GM23338 (cell line): ENCODE results near the gene UQCRC2. TPM values are rescaled to one million over a fixed set of nuclear protein-coding genes. Genes with fewer than 3 reads are reported as not detected.

Experiments used
- ATAC-seq: fragments of 200-7000 bp; cut with Tn5 transposase; 3 replicates; pipeline ENCODE4 v1.9.1; 2020
- DNase-seq: peaks from one replicate; pipeline ENCODE4 v3.0.0-alpha.2; 2015; ENCODE audit warnings: low spot score
- H2AFZ ChIP-seq: fragments of 200-600 bp; sonication (generic); 2 replicates; pipeline ENCODE4 v1.8.0; 2016; ENCODE audit warnings: antibody characterized with exemption, mild to moderate bottlenecking, moderate library complexity
- H3F3A ChIP-seq: fragments of 200-600 bp; sonication (generic); replicated peaks from 2 replicates; pipeline ENCODE4 v1.8.0; 2017; ENCODE audit warnings: antibody characterized with exemption, mixed run types, low read depth
- H3K27ac ChIP-seq: fragments of 200-600 bp; sonication (generic); 2 replicates; pipeline ENCODE4 v1.6.1; 2016; ENCODE audit warnings: low read depth
- H3K27me3 ChIP-seq: fragments of 200-600 bp; sonication (generic); 2 replicates; pipeline ENCODE4 v1.8.0; 2016; ENCODE audit warnings: mild to moderate bottlenecking, mixed run types, moderate library complexity; ENCODE audit not compliant: insufficient read depth
- H3K36me3 ChIP-seq: fragments of 200-600 bp; sonication (generic); 2 replicates; pipeline ENCODE4 v1.8.0; 2016; ENCODE audit warnings: mild to moderate bottlenecking; ENCODE audit not compliant: insufficient read depth
- H3K4me1 ChIP-seq: fragments of 200-600 bp; sonication (generic); 2 replicates; pipeline ENCODE4 v1.8.0; 2016; ENCODE audit warnings: mild to moderate bottlenecking, moderate library complexity; ENCODE audit not compliant: insufficient read depth
- H3K4me2 ChIP-seq: fragments of 200-600 bp; sonication (generic); 2 replicates; pipeline ENCODE4 v1.7.1; 2017; ENCODE audit warnings: mixed run types
- H3K4me3 ChIP-seq: fragments of 200-600 bp; sonication (generic); 2 replicates; pipeline ENCODE4 v1.6.1; 2016; ENCODE audit warnings: mixed run types
- H3K79me2 ChIP-seq: fragments of 200-600 bp; sonication (generic); replicated peaks from 2 replicates; pipeline ENCODE4 v1.8.0; 2017; ENCODE audit warnings: mild to moderate bottlenecking; ENCODE audit not compliant: insufficient read depth
- H3K9me2 ChIP-seq: fragments of 200-600 bp; sonication (generic); 2 replicates; pipeline ENCODE4 v1.8.0; 2017; ENCODE audit not compliant: insufficient read depth
- H4K20me1 ChIP-seq: fragments of 200-600 bp; sonication (generic); replicated peaks from 2 replicates; pipeline ENCODE4 v1.8.0; 2017; ENCODE audit warnings: mild to moderate bottlenecking; ENCODE audit not compliant: insufficient read depth
- H3K27ac Mint-ChIP-seq: 2 replicates; pipeline ENCODE4 v1.8.0; 2020; ENCODE audit warnings: inconsistent platforms, mild to moderate bottlenecking, moderate library complexity, mixed read lengths
- H3K27me3 Mint-ChIP-seq: 3 replicates; pipeline ENCODE4 v1.8.0; 2022; ENCODE audit warnings: low read depth, mild to moderate bottlenecking, moderate library complexity, mixed read lengths, inconsistent platforms; ENCODE audit not compliant: insufficient read depth, poor library complexity
- H3K36me3 Mint-ChIP-seq: 3 replicates; pipeline ENCODE4 v1.8.0; 2021; ENCODE audit warnings: low read depth, mild to moderate bottlenecking, inconsistent platforms, moderate library complexity, mixed read lengths
- H3K4me1 Mint-ChIP-seq: 3 replicates; pipeline ENCODE4 v1.8.0; 2020; ENCODE audit warnings: mild to moderate bottlenecking, inconsistent platforms, mixed read lengths
- H3K4me3 Mint-ChIP-seq: 3 replicates; pipeline ENCODE4 v1.8.0; 2021; ENCODE audit warnings: moderate library complexity, mild to moderate bottlenecking, inconsistent platforms, mixed read lengths
- H3K9me3 Mint-ChIP-seq: 3 replicates; pipeline ENCODE4 v1.8.0; 2020; ENCODE audit warnings: moderate library complexity, mild to moderate bottlenecking, inconsistent platforms, mixed read lengths
- CREB1 ChIP-seq: fragments of 250-450 bp; sonication (Bioruptor Pico); IDR thresholded peaks from 2 replicates; pipeline ENCODE4 v1.5.0; 2020; ENCODE audit warnings: low read depth, mild to moderate bottlenecking, moderate library complexity
- EZH2 ChIP-seq: fragments of 200-600 bp; sonication (generic); IDR thresholded peaks from one replicate; pipeline ENCODE4 v1.8.0; 2017; ENCODE audit warnings: antibody characterized with exemption, mild to moderate bottlenecking, low read depth; ENCODE audit not compliant: unreplicated experiment
- EZH2phosphoT487 ChIP-seq: fragments of 200-600 bp; sonication (generic); IDR thresholded peaks from one replicate; pipeline ENCODE4 v1.8.1; 2018; ENCODE audit warnings: antibody characterized with exemption; ENCODE audit not compliant: unreplicated experiment
- JUNB ChIP-seq: IDR thresholded peaks from one replicate; pipeline ENCODE4 v1.6.1; 2016; ENCODE audit warnings: antibody characterized with exemption; ENCODE audit not compliant: unreplicated experiment
- NANOG ChIP-seq: IDR thresholded peaks from 2 replicates; pipeline ENCODE4 v1.6.1; 2016; ENCODE audit warnings: antibody characterized with exemption, borderline replicate concordance
- POLR2AphosphoS5 ChIP-seq: IDR thresholded peaks from 2 replicates; pipeline ENCODE4 v1.6.1; 2016; ENCODE audit warnings: antibody characterized with exemption, low read depth
- STAT1 ChIP-seq: IDR thresholded peaks from one replicate; pipeline ENCODE4 v1.6.1; 2016; ENCODE audit warnings: antibody characterized with exemption; ENCODE audit not compliant: unreplicated experiment
- ZNF114 ChIP-seq: fragments of 250-450 bp; sonication (Bioruptor Pico); IDR thresholded peaks from 2 replicates; pipeline ENCODE4 v1.5.0; 2020; ENCODE audit warnings: mild to moderate bottlenecking, moderate library complexity
- ZNF331 ChIP-seq: fragments of 250-450 bp; sonication (Bioruptor Pico); IDR thresholded peaks from 2 replicates; pipeline ENCODE4 v1.5.0; 2020; ENCODE audit warnings: low read depth, mild to moderate bottlenecking, moderate library complexity
- polyA plus RNA-seq: library from polyadenylated mRNA; unstranded; fragments of >200 nt; fragmentation: Nextera tagmentation; extraction: Ambion mirVana; gene quantifications from 2 replicates; pipeline ENCODE4 v1.2.1, GENCODE V29; 2016
- total RNA-seq: library from RNA; depleted of rRNA; stranded (reverse); fragments of >200 nt; shearing (Covaris generic); gene quantifications from 2 replicates; pipeline ENCODE4 v1.2.3, GENCODE V29; 2014
- TF ChIP-seq, protein P1 (sequence below): IDR thresholded peaks from 2 replicates; pipeline ENCODE4 v1.6.1; 2016; ENCODE audit warnings: antibody characterized with exemption
- TF ChIP-seq, protein P2 (sequence below): IDR thresholded peaks from one replicate; pipeline ENCODE4 v1.6.1; 2018; ENCODE audit warnings: antibody characterized with exemption; ENCODE audit not compliant: unreplicated experiment
- TF ChIP-seq, protein P3 (sequence below): fragments of 250-450 bp; sonication (Bioruptor Pico); IDR thresholded peaks from 2 replicates; pipeline ENCODE4 v1.5.0; 2020; ENCODE audit warnings: mild to moderate bottlenecking, moderate library complexity
- TF ChIP-seq, protein P4 (sequence below), 2 experiments: fragments of 200-600 bp in 1 of 2; sonication (generic) in 1 of 2; conservative IDR thresholded peaks; 2 replicates each; pipeline versions ENCODE4 v1.5.1 to v1.6.1; 2016 to 2017; ENCODE audit warnings: antibody characterized with exemption in 2 of 2, low read depth in 2 of 2, mild to moderate bottlenecking in 2 of 2, moderate library complexity in 1 of 2

UQCRC2 gene
- total and polyA plus RNA-seq, 2 experiments from 2014 or later: 88.0 to 122 TPM

DNA sequence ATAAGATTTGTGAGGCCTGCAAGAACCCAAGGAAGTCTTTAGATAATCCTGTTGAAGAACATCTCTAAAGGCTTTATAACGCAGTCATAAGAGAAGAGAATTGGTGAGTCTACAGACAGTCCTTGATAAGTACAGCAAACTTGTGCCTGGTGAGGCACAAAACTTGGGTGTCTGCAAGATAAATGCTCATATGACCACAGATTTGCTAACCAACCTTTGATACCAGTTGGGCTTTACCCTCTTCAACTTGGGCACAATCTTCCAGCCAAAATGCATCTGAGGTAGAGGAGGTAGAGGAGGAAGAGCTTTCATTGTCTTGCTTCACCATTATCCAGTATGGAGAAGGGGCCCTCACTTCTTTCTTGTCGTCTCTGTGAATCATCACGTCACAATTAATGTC lies 30.9 kb downstream of the UQCRC2 start:
- Histone ChIP-seq H3K79me2 (no peaks in the 10 kb centered on the region), H3K27me3 (no peaks in the 10 kb centered on the region), H3K36me3 (peaks cover 42% of the 10 kb centered on the region), H4K20me1 (0 out of 2 replicates have a peak, but pooled peaks cover 9% of the 10 kb centered on the region), H3F3A (no peaks in the 10 kb centered on the region), H3K4me3 (no peak overlapping the region), H3K27ac (no peak overlapping the region), H3K9me2 (no peaks in the 10 kb centered on the region), H3K4me2 (no peak overlapping the region), H3K4me1 (peaks cover 4% of the 10 kb centered on the region; the same call in 1 of the 2 replicates), H2AFZ (no peak overlapping the region)
- no peak for ATAC-seq
- peaks cover 50% of the 10 kb centered on the region for H3K36me3 Mint-ChIP-seq
- peaks cover 7% of the 10 kb centered on the region; the same call in 2 of the 3 replicates for H3K4me1 Mint-ChIP-seq
- no peak for DNase-seq
- no peaks in the 10 kb centered on the region for H3K9me3 Mint-ChIP-seq
- TF ChIP-seq ZNF331 (CRISPR knock-in tag) (no peak), JUNB (no peak), POLR2AphosphoS5 (no peak), EZH2 (no peak), NANOG (no peak), STAT1 (no peak), CREB1 (CRISPR knock-in tag) (no peak), ZNF114 (CRISPR knock-in tag) (no peak), EZH2phosphoT487 (no peak)
- TF ChIP-seq, protein P1, sequence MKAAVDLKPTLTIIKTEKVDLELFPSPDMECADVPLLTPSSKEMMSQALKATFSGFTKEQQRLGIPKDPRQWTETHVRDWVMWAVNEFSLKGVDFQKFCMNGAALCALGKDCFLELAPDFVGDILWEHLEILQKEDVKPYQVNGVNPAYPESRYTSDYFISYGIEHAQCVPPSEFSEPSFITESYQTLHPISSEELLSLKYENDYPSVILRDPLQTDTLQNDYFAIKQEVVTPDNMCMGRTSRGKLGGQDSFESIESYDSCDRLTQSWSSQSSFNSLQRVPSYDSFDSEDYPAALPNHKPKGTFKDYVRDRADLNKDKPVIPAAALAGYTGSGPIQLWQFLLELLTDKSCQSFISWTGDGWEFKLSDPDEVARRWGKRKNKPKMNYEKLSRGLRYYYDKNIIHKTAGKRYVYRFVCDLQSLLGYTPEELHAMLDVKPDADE: no peak
- TF ChIP-seq, protein P2, sequence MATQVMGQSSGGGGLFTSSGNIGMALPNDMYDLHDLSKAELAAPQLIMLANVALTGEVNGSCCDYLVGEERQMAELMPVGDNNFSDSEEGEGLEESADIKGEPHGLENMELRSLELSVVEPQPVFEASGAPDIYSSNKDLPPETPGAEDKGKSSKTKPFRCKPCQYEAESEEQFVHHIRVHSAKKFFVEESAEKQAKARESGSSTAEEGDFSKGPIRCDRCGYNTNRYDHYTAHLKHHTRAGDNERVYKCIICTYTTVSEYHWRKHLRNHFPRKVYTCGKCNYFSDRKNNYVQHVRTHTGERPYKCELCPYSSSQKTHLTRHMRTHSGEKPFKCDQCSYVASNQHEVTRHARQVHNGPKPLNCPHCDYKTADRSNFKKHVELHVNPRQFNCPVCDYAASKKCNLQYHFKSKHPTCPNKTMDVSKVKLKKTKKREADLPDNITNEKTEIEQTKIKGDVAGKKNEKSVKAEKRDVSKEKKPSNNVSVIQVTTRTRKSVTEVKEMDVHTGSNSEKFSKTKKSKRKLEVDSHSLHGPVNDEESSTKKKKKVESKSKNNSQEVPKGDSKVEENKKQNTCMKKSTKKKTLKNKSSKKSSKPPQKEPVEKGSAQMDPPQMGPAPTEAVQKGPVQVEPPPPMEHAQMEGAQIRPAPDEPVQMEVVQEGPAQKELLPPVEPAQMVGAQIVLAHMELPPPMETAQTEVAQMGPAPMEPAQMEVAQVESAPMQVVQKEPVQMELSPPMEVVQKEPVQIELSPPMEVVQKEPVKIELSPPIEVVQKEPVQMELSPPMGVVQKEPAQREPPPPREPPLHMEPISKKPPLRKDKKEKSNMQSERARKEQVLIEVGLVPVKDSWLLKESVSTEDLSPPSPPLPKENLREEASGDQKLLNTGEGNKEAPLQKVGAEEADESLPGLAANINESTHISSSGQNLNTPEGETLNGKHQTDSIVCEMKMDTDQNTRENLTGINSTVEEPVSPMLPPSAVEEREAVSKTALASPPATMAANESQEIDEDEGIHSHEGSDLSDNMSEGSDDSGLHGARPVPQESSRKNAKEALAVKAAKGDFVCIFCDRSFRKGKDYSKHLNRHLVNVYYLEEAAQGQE: no peak
- TF ChIP-seq, protein P3, sequence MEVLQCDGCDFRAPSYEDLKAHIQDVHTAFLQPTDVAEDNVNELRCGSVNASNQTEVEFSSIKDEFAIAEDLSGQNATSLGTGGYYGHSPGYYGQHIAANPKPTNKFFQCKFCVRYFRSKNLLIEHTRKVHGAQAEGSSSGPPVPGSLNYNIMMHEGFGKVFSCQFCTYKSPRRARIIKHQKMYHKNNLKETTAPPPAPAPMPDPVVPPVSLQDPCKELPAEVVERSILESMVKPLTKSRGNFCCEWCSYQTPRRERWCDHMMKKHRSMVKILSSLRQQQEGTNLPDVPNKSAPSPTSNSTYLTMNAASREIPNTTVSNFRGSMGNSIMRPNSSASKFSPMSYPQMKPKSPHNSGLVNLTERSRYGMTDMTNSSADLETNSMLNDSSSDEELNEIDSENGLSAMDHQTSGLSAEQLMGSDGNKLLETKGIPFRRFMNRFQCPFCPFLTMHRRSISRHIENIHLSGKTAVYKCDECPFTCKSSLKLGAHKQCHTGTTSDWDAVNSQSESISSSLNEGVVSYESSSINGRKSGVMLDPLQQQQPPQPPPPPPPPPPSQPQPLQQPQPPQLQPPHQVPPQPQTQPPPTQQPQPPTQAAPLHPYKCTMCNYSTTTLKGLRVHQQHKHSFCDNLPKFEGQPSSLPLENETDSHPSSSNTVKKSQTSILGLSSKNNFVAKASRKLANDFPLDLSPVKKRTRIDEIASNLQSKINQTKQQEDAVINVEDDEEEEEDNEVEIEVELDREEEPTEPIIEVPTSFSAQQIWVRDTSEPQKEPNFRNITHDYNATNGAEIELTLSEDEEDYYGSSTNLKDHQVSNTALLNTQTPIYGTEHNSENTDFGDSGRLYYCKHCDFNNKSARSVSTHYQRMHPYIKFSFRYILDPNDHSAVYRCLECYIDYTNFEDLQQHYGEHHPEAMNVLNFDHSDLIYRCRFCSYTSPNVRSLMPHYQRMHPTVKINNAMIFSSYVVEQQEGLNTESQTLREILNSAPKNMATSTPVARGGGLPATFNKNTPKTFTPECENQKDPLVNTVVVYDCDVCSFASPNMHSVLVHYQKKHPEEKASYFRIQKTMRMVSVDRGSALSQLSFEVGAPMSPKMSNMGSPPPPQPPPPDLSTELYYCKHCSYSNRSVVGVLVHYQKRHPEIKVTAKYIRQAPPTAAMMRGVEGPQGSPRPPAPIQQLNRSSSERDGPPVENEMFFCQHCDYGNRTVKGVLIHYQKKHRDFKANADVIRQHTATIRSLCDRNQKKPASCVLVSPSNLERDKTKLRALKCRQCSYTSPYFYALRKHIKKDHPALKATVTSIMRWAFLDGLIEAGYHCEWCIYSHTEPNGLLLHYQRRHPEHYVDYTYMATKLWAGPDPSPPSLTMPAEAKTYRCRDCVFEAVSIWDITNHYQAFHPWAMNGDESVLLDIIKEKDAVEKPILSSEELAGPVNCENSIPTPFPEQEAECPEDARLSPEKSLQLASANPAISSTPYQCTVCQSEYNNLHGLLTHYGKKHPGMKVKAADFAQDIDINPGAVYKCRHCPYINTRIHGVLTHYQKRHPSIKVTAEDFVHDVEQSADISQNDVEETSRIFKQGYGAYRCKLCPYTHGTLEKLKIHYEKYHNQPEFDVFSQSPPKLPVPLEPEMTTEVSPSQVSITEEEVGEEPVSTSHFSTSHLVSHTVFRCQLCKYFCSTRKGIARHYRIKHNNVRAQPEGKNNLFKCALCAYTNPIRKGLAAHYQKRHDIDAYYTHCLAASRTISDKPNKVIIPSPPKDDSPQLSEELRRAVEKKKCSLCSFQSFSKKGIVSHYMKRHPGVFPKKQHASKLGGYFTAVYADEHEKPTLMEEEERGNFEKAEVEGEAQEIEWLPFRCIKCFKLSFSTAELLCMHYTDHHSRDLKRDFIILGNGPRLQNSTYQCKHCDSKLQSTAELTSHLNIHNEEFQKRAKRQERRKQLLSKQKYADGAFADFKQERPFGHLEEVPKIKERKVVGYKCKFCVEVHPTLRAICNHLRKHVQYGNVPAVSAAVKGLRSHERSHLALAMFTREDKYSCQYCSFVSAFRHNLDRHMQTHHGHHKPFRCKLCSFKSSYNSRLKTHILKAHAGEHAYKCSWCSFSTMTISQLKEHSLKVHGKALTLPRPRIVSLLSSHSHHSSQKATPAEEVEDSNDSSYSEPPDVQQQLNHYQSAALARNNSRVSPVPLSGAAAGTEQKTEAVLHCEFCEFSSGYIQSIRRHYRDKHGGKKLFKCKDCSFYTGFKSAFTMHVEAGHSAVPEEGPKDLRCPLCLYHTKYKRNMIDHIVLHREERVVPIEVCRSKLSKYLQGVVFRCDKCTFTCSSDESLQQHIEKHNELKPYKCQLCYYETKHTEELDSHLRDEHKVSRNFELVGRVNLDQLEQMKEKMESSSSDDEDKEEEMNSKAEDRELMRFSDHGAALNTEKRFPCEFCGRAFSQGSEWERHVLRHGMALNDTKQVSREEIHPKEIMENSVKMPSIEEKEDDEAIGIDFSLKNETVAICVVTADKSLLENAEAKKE (CRISPR knock-in tag): no peak
- TF ChIP-seq, protein P4, sequence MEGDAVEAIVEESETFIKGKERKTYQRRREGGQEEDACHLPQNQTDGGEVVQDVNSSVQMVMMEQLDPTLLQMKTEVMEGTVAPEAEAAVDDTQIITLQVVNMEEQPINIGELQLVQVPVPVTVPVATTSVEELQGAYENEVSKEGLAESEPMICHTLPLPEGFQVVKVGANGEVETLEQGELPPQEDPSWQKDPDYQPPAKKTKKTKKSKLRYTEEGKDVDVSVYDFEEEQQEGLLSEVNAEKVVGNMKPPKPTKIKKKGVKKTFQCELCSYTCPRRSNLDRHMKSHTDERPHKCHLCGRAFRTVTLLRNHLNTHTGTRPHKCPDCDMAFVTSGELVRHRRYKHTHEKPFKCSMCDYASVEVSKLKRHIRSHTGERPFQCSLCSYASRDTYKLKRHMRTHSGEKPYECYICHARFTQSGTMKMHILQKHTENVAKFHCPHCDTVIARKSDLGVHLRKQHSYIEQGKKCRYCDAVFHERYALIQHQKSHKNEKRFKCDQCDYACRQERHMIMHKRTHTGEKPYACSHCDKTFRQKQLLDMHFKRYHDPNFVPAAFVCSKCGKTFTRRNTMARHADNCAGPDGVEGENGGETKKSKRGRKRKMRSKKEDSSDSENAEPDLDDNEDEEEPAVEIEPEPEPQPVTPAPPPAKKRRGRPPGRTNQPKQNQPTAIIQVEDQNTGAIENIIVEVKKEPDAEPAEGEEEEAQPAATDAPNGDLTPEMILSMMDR (conservative IDR thresholded peaks at IDR 0.05; ENCODE audit: low read depth in 2 of 2): no peak
- H3K4me3 Mint-ChIP-seq: no peak overlapping the region
- H3K27ac Mint-ChIP-seq: no peak overlapping the region
- peaks cover 1% of the 10 kb centered on the region for H3K27me3 Mint-ChIP-seq
